GM21576 (cell line): ENCODE measurements around the gene JMJD6.
A peak's percentile ranks its signal among the peaks of the same experiment; 100 is the strongest.
"Not testable (repeated sequence)": the region's sequence is repeated elsewhere in the genome, so short reads cannot be mapped to it uniquely, and the experiment has no call there.

Source experiments
- ATAC-seq: cut with Tn5 transposase; IDR thresholded peaks from one replicate; pipeline ENCODE4 v1.9.1; 2021; ENCODE audit warnings: mild to moderate bottlenecking, moderate library complexity; ENCODE audit not compliant: unreplicated experiment

The JMJD6 gene

GRCh38 chr17:76726231-76726775, at the start of gene JMJD6:
Gene JMJD6 (minus strand): TSS chr17:76726606. CDS start chr17:76726475, 131 bp downstream.
- ATAC-seq = peak; percentile 63

GRCh38 chr17:76775021-76775600, 48.7 kb upstream of the JMJD6 start:
- no peak for ATAC-seq

GRCh38 chr17:76772842-76773525, 46.6 kb upstream of the JMJD6 start:
- ATAC-seq = no peak

GRCh38 chr17:76758570-76758969, 32.2 kb upstream of the JMJD6 start:
- ATAC-seq = no peak

- ATAC-seq = no peak
Measured at GRCh38 chr17:76757256-76757655, 30.9 kb upstream of the JMJD6 start.

GRCh38 chr17:76755285-76755684, 28.9 kb upstream of the JMJD6 start:
- ATAC-seq = no peak

GRCh38 chr17:76753061-76753961, 26.9 kb upstream of the JMJD6 start:
- no peak for ATAC-seq

- ATAC-seq = no peak
Measured at GRCh38 chr17:76752006-76752405, 25.6 kb upstream of the JMJD6 start.

- ATAC-seq = no peak
Measured at GRCh38 chr17:76751416-76751993, 25.1 kb upstream of the JMJD6 start.

- no peak for ATAC-seq
Measured at GRCh38 chr17:76748657-76749056, 22.3 kb upstream of the JMJD6 start.

- ATAC-seq = no peak
Measured at GRCh38 chr17:76747716-76748363, 21.4 kb upstream of the JMJD6 start.

GRCh38 chr17:76745785-76746184, 19.4 kb upstream of the JMJD6 start:
- not testable (repeated sequence) for ATAC-seq

- ATAC-seq = no peak
Measured at GRCh38 chr17:76744747-76745146, 18.3 kb upstream of the JMJD6 start.

GRCh38 chr17:76742958-76743357, 16.6 kb upstream of the JMJD6 start:
- ATAC-seq = no peak

- no peak for ATAC-seq
Measured at GRCh38 chr17:76740329-76741118, 14.1 kb upstream of the JMJD6 start.

GRCh38 chr17:76739568-76740115, 13.2 kb upstream of the JMJD6 start:
- not testable (repeated sequence) for ATAC-seq

GRCh38 chr17:76738468-76738850, 12.1 kb upstream of the JMJD6 start:
- ATAC-seq = no peak

GRCh38 chr17:76737676-76738467, 11.5 kb upstream of the JMJD6 start, which contains the start of gene MFSD11:
Gene MFSD11 (plus strand): TSS chr17:76738119. CDS start chr17:76738353, 234 bp downstream.
- ATAC-seq = peak; percentile 49
